T-helper 22 cell (primary cell): Measurements from ENCODE around the gene LPP.

Source experiments
- DNase-seq: peaks from one replicate; pipeline ENCODE4 v3.0.0-alpha.2; 2020; ENCODE audit warnings: low read depth

The LPP gene

DNA sequence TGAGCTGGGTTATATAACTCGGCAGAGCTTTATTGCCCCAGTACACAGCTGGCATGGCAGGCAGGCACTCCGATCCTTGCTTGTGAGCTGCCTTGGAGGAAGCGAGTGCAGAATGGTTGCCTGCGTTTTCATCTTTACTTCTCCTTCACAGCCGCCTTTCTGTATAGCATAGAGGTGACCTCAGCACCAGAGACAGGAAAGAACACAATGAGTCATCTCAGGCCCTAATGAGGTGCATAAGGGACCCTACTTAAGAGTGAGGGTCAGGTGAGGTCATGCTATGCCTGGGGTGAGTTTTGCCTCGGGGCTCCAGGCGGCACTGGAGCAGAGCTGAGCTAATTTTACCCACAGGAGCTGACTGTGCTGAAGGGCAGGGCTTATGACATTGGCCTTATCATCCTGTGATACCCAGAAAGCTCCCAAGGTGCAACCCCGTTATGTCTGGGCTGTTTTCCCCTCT, 43.5 kb downstream of the LPP start:
- no peak for DNase-seq

- DNase-seq: no peak
Measured at GRCh38 chr3:188198001-188198400, 44.0 kb downstream of the LPP start.

GRCh38 chr3:188198760-188199327, 44.9 kb downstream of the LPP start:
- DNase-seq: no peak

GRCh38 chr3:188199386-188199785, 45.4 kb downstream of the LPP start:
- no peak for DNase-seq

- DNase-seq: no peak
Measured at GRCh38 chr3:188200481-188200880, 46.5 kb downstream of the LPP start.

- no peak for DNase-seq
Measured at GRCh38 chr3:188202358-188203138, 48.6 kb downstream of the LPP start.

- DNase-seq: no peak
Measured at GRCh38 chr3:188204526-188204925, 50.6 kb downstream of the LPP start.

GRCh38 chr3:188205992-188206416, 52.0 kb downstream of the LPP start:
- DNase-seq: no peak

DNA sequence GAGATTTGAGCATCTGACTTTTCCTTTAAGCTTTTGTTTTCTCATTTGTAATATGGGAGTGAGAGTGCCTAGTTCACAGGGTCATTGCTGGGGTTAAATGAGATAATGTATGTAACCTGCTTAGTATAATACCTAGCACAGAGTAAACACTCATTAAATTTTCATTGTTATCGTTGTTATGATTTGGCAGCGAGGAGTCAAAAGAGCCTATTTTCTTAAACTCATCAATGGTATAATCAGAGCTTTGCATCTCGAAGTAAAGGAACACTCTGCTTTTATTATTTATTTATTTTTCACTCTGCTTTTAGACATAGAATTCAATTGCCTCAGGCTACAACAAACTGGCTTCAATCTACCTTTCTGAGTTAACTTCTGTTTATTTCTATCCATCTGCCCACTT, 52.8 kb downstream of the LPP start:
- no peak for DNase-seq

GRCh38 chr3:188207941-188208515, 54.1 kb downstream of the LPP start:
- no peak for DNase-seq

GRCh38 chr3:188208516-188208981, 54.6 kb downstream of the LPP start:
- DNase-seq: no peak

DNA sequence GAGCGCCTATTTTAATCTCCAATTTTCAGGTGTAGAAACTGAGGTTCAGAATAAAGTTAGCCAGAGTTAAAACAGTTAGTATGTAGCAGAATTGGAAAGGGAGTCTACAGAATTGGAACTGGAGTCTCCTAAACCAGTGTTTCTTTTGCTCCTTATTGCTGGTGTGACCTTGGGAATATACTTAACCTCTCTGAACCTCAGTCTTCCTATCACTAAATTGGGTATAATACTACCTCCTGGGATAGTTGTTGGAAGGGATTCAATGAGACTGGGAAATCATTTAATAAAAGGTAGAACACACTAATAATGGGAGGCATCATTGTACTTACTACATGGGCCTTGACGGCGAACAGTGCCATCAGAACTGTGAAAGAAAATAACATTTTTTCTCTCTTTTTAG, 55.1 kb downstream of the LPP start:
- no peak for DNase-seq

GRCh38 chr3:188209740-188210139, 55.8 kb downstream of the LPP start:
- no peak for DNase-seq

GRCh38 chr3:188211476-188211875, 57.5 kb downstream of the LPP start:
- DNase-seq: no peak

- no peak for DNase-seq
Measured at GRCh38 chr3:188212308-188212969, 58.5 kb downstream of the LPP start.

DNA sequence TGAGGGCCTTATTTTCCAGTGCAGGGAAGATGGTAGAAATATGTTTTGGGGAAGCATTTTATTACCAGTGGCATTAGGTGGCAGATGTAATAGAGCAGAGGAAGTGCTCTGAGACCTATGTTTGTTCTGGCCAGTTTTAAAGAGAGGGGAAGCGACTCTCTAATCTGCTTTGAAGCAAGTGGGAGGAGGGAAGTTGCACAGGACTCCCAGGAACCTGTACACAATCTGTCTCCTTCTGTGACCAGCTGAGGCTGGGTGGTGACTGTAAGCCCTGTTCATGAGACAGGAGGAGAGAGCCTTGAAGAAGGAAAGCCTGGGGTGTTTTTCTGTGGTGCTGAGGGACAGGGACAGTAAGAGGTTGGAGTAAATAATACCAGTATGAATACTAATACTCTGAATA, 60.5 kb downstream of the LPP start:
- no peak for DNase-seq

DNA sequence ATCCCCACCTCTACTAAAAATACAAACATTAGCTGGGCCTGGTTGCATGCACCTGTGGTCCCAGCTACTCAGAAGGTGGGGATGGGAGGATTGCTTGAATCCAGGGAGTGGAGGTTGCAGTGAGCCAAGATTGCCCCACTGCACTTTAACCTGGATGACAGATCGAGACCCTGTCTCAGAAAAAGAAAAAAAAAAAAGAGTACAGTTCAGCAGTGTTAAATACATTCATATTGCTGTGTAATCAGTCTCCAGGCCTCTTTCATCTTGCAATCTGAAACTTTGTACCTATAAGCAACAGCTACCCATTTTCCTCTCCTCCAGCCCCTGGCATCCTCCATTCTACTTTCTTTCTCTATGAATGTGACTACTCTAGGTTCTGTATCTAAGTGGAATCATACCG, 61.2 kb downstream of the LPP start:
- DNase-seq: no peak

DNA sequence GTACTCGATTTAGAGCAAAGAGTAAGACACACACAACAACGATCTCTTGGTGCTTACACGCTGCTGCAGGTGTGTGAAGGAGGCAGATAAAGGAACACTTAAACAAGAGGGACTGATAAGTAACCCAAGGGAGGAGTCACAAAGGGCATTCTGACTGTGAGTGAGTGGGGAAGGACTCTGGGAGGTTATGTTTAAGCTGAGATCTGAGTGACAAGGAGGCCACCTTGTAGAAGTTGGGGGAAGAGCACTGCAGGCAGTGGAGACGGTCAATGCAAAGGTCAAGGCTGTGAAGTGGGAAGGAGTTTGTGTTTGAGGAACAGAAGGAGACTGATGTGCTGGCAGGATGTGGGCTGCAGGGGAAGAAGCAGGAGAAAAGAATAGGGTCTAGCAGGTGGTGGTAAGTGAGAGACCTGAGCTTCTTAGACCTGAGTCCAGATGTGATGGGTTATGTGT, 63.1 kb downstream of the LPP start:
- no peak for DNase-seq

DNA sequence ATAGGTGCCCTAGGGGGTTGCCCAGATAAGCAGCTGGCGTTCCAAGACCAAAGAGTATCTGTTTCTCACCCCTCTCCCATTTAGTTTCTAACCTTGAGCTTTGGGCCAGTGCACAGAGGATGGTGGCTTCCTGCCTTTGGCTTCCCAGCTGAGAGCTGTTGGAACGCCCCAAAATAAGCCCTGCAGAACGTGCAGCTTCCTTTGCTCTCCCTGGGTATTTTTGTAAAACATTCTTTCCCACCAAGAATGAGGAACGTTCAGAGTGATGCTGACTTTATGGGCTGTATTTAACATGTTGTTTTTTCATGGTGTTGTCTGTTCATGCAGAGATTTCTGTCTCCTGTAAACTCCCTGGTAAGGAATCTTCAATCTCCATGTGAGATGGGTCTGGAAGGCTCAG, 63.8 kb downstream of the LPP start:
- no peak for DNase-seq

DNA sequence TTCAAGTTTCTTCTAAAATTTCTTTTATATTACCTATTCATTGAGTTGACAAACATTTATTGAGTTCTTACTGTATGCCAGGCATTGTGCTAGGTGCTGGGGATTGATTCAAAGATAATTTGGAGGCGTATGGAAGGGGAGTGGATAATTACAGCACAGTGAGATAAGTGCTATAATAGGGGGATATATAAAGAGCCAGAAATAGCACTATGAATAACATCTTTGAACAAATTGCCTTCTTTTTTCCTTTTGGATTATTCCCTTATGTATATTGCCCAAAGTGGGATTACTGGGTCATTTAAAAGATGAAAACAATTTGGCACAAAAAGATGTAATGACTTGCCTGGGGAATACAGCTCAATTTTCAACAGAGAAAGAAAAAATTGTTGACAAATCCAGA, 64.6 kb downstream of the LPP start:
- no peak for DNase-seq

- no peak for DNase-seq
Measured at GRCh38 chr3:188219147-188219546, 65.2 kb downstream of the LPP start.

- no peak for DNase-seq
Measured at GRCh38 chr3:188220097-188220788, 66.3 kb downstream of the LPP start.
